ENCODE data around the gene MERTK. TPM values are rescaled to one million over a fixed set of nuclear protein-coding genes. Genes with fewer than 3 reads are reported as not detected.
A peak's percentile ranks its signal among the peaks of the same experiment; 100 is the strongest.

The MERTK gene
- total and polyA plus RNA-seq, 2 experiments from 2014 or later, result 16.4 to 29.6 TPM

DNA sequence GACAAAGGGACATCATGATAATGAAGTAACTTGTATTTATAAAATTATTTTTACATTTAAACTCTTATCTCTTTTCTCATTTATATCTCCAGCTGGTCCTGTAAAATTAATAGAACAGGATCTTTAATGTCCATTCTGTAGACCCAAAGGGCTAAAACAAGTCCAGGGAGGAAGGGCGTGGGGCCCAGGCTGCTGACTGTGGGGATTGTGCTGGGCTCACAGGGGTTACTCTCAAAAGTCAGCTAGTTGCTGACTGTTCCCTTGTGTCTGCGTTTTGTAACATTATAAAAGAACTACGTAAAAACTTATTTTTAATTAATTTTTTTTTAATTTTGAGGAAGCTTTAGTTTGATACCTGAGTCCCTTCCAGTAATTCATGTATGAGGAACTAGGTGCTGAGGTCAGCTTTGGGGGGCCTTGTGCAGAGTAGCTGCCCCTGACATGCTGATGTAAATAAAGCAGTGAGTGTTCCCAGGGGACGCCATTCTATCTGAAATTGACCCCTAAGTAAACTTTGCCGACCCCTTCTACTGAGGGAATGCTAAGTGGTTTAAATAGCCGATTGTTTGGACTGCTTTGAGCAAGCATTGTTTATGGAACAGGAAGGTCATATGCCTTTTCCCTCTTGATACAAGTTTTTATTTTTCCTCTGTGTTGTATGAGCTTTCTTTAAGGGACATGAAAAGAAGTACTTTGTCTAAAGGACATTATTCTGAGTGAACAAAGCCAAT, 56.4 kb downstream of the MERTK start:
- Histone ChIP-seq H3K9me3 (ENCODE audit: low read depth) (no peaks in the 10 kb centered on the region), H3K4me1 (ENCODE audit: insufficient read depth) (peaks cover 12% of the 10 kb centered on the region), H3K27me3 (no peaks in the 10 kb centered on the region), H4K20me1 (ENCODE audit: insufficient read depth, poor library complexity, severe bottlenecking) (no peaks in the 10 kb centered on the region), H2AFZ (no peak overlapping the region), H3K9me2 (replicated peaks; ENCODE audit: insufficient read depth) (no peaks in the 10 kb centered on the region), H3K79me2 (peaks cover 17% of the 10 kb centered on the region), H3K27ac (no peak overlapping the region), H3K4me2 (no peak overlapping the region), H3K4me3 (no peak overlapping the region), H3K36me3 (replicated peaks; ENCODE audit: insufficient read depth, low read depth) (no peaks in the 10 kb centered on the region)
- 42% methylated on average over 6 of the region's 6 CpGs for WGBS (ENCODE audit: low lambda C conversion rate, missing lambda C conversion rate)
- no peak for TF ChIP-seq EZH2 (IDR thresholded peaks at IDR 0.05; ENCODE audit: borderline replicate concordance)
- no peak for TF ChIP-seq EZH2phosphoT487 (IDR thresholded peaks at IDR 0.05; ENCODE audit: low read depth, severe bottlenecking, unreplicated experiment)
- no peak for TF ChIP-seq CTCF (IDR thresholded peaks at IDR 0.05; ENCODE audit: poor library complexity)
- no peak for DNase-seq (ENCODE audit: low spot score)

GRCh38 chr2:111957872-111958354, 59.5 kb downstream of the MERTK start:
- Histone ChIP-seq H3K36me3 (replicated peaks; ENCODE audit: insufficient read depth, low read depth) (no peaks in the 10 kb centered on the region), H2AFZ (no peak overlapping the region), H3K27me3 (no peaks in the 10 kb centered on the region), H3K4me2 (no peak overlapping the region), H3K9me3 (ENCODE audit: low read depth) (no peaks in the 10 kb centered on the region), H3K4me3 (no peak overlapping the region), H3K9me2 (replicated peaks; ENCODE audit: insufficient read depth) (no peaks in the 10 kb centered on the region), H4K20me1 (ENCODE audit: insufficient read depth, poor library complexity, severe bottlenecking) (no peaks in the 10 kb centered on the region), H3K4me1 (ENCODE audit: insufficient read depth) (peaks cover 17% of the 10 kb centered on the region), H3K79me2 (peaks cover 17% of the 10 kb centered on the region), H3K27ac (peak overlapping the region; percentile 62)
- TF ChIP-seq CTCF (IDR thresholded peaks at IDR 0.05; ENCODE audit: poor library complexity), result no peak
- TF ChIP-seq EZH2 (IDR thresholded peaks at IDR 0.05; ENCODE audit: borderline replicate concordance), result no peak
- no peak for TF ChIP-seq EZH2phosphoT487 (IDR thresholded peaks at IDR 0.05; ENCODE audit: low read depth, severe bottlenecking, unreplicated experiment)
- no peak for DNase-seq (ENCODE audit: low spot score)
- 83% methylated on average over 6 of the region's 6 CpGs for WGBS (ENCODE audit: low lambda C conversion rate, missing lambda C conversion rate)

DNA sequence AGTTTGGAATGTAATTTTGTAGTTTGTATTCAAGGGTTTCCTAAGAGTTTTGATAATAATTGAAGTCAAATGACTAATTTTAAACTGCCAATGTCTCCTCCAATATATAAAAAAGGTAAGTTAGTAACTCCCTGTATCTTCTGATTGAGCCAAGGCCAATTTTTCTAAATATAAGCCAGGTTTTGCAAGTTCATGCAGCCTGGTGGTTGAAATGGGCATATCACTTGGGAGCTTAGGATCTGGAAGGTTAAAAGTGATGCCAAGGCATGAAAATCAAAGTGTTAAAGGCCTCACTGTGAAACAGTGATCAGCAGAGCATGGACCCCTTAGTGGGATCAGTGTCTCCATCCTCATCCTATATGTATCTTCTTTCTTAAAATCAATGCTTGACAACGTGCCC, 60.5 kb downstream of the MERTK start:
- Histone ChIP-seq H3K4me1 (ENCODE audit: insufficient read depth) (peaks cover 20% of the 10 kb centered on the region), H3K27ac (peak overlapping the region; percentile 62)
- WGBS (ENCODE audit: low lambda C conversion rate, missing lambda C conversion rate), result 94% methylated on average over 1 of the region's 1 CpG

More for the DNA sequence above, 60.5 kb downstream of the MERTK start:
- DNase-seq (ENCODE audit: low spot score), result no peak
- peaks cover 17% of the 10 kb centered on the region for H3K79me2 ChIP-seq
- no peaks in the 10 kb centered on the region for H3K36me3 ChIP-seq (replicated peaks; ENCODE audit: insufficient read depth, low read depth)
- no peak overlapping the region for H3K4me2 ChIP-seq
- no peak overlapping the region for H2AFZ ChIP-seq
- no peaks in the 10 kb centered on the region for H4K20me1 ChIP-seq (ENCODE audit: insufficient read depth, poor library complexity, severe bottlenecking)
- H3K4me3 ChIP-seq, result no peak overlapping the region
- TF ChIP-seq CTCF (IDR thresholded peaks at IDR 0.05; ENCODE audit: poor library complexity) (no peak), EZH2phosphoT487 (IDR thresholded peaks at IDR 0.05; ENCODE audit: low read depth, severe bottlenecking, unreplicated experiment) (no peak), EZH2 (IDR thresholded peaks at IDR 0.05; ENCODE audit: borderline replicate concordance) (no peak)
- no peaks in the 10 kb centered on the region for H3K9me3 ChIP-seq (ENCODE audit: low read depth)
- H3K27me3 ChIP-seq, result no peaks in the 10 kb centered on the region
- no peaks in the 10 kb centered on the region for H3K9me2 ChIP-seq (replicated peaks; ENCODE audit: insufficient read depth)

All from hepatocyte (in vitro differentiated cells).